Spinal cord (tissue), 10 donors: ENCODE results near the gene TBCE. TPM values are rescaled to one million over a fixed set of nuclear protein-coding genes. Genes with fewer than 3 reads are reported as not detected.
"Not testable (repeated sequence)": the region's sequence is repeated elsewhere in the genome, so short reads cannot be mapped to it uniquely, and the experiment has no call there.

Experiments used
- DNase-seq, 6 donors: peaks; one replicate each; pipeline versions ENCODE4 v3.0.0 to v3.0.0-alpha.2; 2013 to 2015; ENCODE audit warnings: low spot score in 6 of 6, low read depth in 4 of 6
- H3K27ac ChIP-seq: one replicate; pipeline ENCODE4 v1.5.1; 2013; ENCODE audit warnings: low read depth, low read length, control low read depth
- H3K27me3 ChIP-seq: one replicate; pipeline ENCODE4 v1.6.1; 2013; ENCODE audit warnings: low read length; ENCODE audit not compliant: control insufficient read depth, insufficient read depth
- H3K36me3 ChIP-seq: one replicate; pipeline ENCODE4 v1.6.1; 2013; ENCODE audit warnings: low read length; ENCODE audit not compliant: control insufficient read depth, insufficient read depth
- H3K4me1 ChIP-seq: one replicate; pipeline ENCODE4 v1.6.1; 2013; ENCODE audit warnings: low read length; ENCODE audit not compliant: control insufficient read depth, insufficient read depth
- H3K4me3 ChIP-seq: one replicate; pipeline ENCODE4 v1.5.1; 2013; ENCODE audit warnings: low read depth, low read length, control low read depth
- H3K9me3 ChIP-seq: one replicate; pipeline ENCODE4 v1.6.1; 2013; ENCODE audit warnings: low read length; ENCODE audit not compliant: control insufficient read depth, insufficient read depth
- WGBS: methylation state at CpG from one replicate; pipeline ENCODE4 v1.1.5; 2013; ENCODE audit warnings: missing lambda C conversion rate; ENCODE audit not compliant: insufficient coverage; 5-methylcytosine and 5-hydroxymethylcytosine counted together
- polyA plus RNA-seq, 2 donors: library from polyadenylated mRNA; unstranded; fragments of 120-200 nt; gene quantifications; one replicate each; pipeline ENCODE4 v1.2.1, GENCODE V29; 2013; ENCODE audit not compliant: insufficient read length in 2 of 2
- total RNA-seq, 2 donors: library from RNA; depleted of rRNA in 1 of 2; stranded (reverse); fragments of 120-200 nt in 1 of 2; fragments of >200 nt in 1 of 2; gene quantifications; one replicate each; pipeline versions ENCODE4 v1.2.3 to v1.2.4, GENCODE V29; 2013 to 2014
- donor health status: healthy.

TBCE gene
- total and polyA plus RNA-seq, 4 donors, result 29.6 to 51.5 (median 41.5) TPM

DNA sequence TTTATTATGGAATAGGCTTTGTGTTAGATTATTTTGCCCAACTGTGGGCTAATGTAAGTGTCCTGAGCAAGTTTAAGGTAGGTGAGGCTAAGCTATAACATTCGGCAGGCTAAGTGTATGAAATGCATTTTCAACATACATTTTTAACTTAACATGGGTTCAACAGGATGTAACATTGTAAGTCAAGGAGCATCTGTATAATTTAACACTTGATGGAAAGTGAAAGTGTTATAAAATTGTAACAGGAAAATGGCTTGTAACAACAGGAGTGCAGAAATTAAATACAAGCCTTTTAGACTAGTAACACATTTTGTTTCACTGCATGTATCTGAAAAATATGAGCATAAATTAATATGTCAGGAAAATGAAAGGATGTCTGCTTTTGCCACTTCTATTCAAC lies 94.7 kb downstream of the TBCE start:
- H3K4me3 ChIP-seq, result no peak overlapping the region
- no peaks in the 10 kb centered on the region for H3K9me3 ChIP-seq
- no peaks in the 10 kb centered on the region for H3K27me3 ChIP-seq
- no CpG with 5 or more reads among the region's 1 CpG for WGBS
- no peaks in the 10 kb centered on the region for H3K36me3 ChIP-seq
- H3K27ac ChIP-seq, result no peak overlapping the region
- no peaks in the 10 kb centered on the region for H3K4me1 ChIP-seq
- DNase-seq, result no peak

DNA sequence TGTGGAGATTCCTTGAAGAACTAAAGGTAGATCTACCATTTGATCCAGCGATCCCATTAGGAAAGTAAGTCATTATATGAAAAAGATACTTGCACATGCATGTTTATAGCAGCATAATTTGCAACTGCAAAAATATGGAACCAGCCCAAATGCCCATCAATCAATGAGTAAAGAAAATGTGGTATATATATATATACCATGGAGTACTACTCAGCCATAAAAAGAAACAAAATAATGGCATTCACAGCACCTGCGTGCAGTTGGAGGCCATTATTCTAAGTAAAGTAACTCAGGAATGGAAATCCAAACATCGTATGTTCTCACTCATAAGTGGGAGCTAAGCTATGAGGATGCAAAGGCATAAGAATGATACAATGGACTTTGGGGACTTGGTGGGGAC lies 95.6 kb downstream of the TBCE start:
- H3K36me3 ChIP-seq, H3K27me3 ChIP-seq, H3K4me1 ChIP-seq, DNase-seq, H3K4me3 ChIP-seq, H3K27ac ChIP-seq, H3K9me3 ChIP-seq: not testable (repeated sequence)
- WGBS, result no CpG with 5 or more reads among the region's 3 CpGs

DNA sequence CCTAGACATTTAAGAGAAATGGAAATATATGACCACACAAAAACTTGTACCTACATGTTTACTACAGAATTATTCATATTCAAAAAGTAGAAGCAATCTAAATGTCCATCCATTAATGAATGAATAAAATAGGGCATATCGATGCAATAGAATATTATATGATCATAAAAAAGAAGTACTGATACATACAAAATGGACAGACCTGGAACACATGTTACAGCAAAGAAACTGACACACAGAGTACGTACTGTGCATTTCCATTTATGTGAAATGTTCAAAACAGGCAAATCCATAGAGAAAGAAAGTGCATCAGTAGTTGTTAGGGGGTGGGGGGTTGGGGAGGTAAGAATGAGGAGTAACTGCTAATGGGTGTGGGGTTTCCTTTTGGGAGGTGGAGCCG lies 97.8 kb downstream of the TBCE start:
- 100% methylated on average over 1 of the region's 3 CpGs for WGBS
- Histone ChIP-seq H3K27ac (no peak overlapping the region), H3K4me1 (no peaks in the 10 kb centered on the region), H3K36me3 (peaks cover 7% of the 10 kb centered on the region), H3K9me3 (no peaks in the 10 kb centered on the region), H3K27me3 (no peaks in the 10 kb centered on the region), H3K4me3 (no peak overlapping the region)
- no peak for DNase-seq

DNA sequence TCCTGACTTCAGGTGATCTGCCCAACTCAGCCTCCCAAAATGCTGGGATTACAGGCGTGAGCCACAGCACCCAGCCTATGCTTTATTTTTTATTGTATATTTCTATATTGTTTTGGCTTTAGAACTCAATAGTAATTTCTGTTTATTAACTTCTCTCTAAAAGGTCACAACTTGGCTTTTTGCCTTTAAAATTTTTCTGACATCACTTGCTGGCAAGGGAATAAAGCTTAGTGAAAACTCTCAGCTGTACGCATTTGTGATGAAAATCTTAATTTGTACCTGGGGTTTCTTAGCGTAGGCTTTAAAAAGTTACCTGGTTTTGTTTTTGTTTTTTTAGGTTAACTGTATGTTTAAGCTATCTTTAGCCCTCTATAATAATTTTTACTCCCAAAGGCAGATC lies 100.8 kb downstream of the TBCE start:
- no peaks in the 10 kb centered on the region for H3K9me3 ChIP-seq
- no peaks in the 10 kb centered on the region for H3K4me1 ChIP-seq
- H3K27me3 ChIP-seq, result no peaks in the 10 kb centered on the region
- H3K4me3 ChIP-seq, result no peak overlapping the region
- H3K36me3 ChIP-seq, result peaks cover 10% of the 10 kb centered on the region
- DNase-seq, result no peak
- no peak overlapping the region for H3K27ac ChIP-seq
- WGBS, result no CpG with 5 or more reads among the region's 3 CpGs

DNA sequence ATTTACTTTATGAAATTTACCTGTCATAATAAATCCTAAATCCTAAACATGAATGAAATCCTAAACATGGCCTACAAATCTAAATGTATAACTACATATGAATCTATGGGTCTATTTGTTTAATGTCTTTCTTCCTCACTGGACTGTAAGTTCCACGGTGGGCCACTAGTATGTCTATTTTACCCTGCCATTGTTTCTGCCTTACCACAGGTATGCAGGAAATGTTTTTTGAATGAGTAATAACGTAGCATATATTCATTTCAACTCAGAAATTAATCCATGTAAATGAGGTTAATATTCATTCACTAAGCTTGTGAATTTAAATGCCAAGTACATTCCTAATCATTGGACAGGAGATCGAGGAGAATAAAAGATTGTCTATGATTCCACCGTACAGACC lies 101.7 kb downstream of the TBCE start:
- no CpG with 5 or more reads among the region's 4 CpGs for WGBS
- peaks cover 10% of the 10 kb centered on the region for H3K36me3 ChIP-seq
- H3K27me3 ChIP-seq, result no peaks in the 10 kb centered on the region
- no peak overlapping the region for H3K27ac ChIP-seq
- H3K9me3 ChIP-seq, result no peaks in the 10 kb centered on the region
- no peak overlapping the region for H3K4me3 ChIP-seq
- no peaks in the 10 kb centered on the region for H3K4me1 ChIP-seq
- no peak for DNase-seq

DNA sequence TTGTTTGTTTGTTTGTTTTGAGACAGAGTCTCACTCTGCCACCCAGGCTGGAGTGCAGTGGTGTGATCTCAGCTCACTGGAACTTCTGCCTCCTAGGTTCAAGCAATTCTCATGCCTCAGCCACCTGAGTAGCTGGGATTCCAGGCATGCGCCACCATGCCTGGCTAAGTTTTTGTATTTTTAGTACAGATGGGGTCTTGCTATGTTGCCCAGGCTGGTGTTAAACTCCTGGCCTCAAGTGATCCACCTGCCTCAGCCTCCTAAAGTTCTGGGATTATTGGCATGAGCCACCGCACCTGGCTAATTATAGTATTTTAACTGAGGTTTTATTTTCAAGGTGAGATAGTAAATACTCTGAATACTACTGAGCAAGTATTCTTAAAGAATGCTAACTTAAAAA lies 102.7 kb downstream of the TBCE start:
- H3K4me3 ChIP-seq, H3K9me3 ChIP-seq, H3K27me3 ChIP-seq, DNase-seq, H3K27ac ChIP-seq, H3K4me1 ChIP-seq: not testable (repeated sequence)
- no CpG with 5 or more reads among the region's 2 CpGs for WGBS
- H3K36me3 ChIP-seq, result peaks cover 10% of the 10 kb centered on the region

DNA sequence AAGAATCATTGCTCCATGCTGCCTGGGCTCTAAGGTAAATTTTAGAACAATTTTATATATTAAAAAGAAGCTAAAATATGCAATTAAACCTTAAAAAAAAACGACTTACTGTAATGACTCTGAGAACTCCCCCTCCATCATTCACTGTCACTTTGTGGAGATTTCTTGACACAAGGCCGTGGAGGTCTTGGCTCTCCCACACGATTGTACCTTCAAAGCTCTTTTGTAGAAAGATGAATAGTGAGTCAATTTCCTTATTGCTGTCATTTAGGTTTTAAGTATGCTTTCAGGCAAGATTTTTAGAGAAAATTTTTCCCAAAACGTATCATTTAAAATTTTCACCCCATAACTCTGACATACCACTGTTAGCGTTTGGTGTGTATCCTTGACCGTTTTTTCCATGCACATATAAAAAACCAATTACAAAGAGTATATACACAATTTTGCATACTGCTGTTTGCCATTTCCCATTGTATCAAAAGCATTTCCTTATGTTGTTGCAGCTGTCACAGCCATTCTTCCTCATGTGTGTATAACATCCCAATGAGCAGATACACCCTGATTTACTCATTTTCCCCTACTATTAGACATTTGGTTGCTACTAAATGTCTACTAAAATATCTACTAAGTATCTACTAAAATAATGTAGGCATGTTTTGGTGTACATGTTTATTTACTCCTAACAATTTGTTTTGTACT lies 103.7 kb downstream of the TBCE start:
- Histone ChIP-seq H3K36me3 (peaks cover 10% of the 10 kb centered on the region), H3K27me3 (no peaks in the 10 kb centered on the region), H3K27ac (no peak overlapping the region), H3K4me3 (no peak overlapping the region), H3K9me3 (no peaks in the 10 kb centered on the region), H3K4me1 (no peaks in the 10 kb centered on the region)
- 83% methylated on average over 1 of the region's 6 CpGs for WGBS
- DNase-seq, result peak in 1 of 6 donors; percentile 36

DNA sequence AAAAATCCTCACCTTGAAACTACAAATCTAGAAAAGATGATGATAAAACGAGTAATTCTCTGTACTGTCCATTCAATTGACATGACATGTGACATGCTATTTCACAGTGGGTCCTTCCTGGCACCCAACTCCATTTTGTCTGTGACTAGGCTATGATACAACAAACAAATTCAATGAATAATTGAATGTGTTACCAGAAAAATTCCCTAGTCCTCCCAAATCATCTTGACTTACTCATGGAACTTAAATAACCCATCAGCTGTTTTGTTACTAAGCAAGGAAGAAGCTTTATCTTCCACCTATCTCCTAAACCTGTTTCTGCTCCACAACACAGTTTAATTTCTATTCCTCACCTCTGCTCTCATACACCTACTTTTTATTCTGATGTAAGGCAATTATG lies 106.6 kb downstream of the TBCE start:
- peaks cover 24% of the 10 kb centered on the region for H3K36me3 ChIP-seq
- H3K9me3 ChIP-seq, result no peaks in the 10 kb centered on the region
- H3K27me3 ChIP-seq, result no peaks in the 10 kb centered on the region
- WGBS, result no CpG with 5 or more reads among the region's 1 CpG
- H3K4me3 ChIP-seq, result no peak overlapping the region
- no peak for DNase-seq
- H3K4me1 ChIP-seq, result no peaks in the 10 kb centered on the region
- no peak overlapping the region for H3K27ac ChIP-seq

DNA sequence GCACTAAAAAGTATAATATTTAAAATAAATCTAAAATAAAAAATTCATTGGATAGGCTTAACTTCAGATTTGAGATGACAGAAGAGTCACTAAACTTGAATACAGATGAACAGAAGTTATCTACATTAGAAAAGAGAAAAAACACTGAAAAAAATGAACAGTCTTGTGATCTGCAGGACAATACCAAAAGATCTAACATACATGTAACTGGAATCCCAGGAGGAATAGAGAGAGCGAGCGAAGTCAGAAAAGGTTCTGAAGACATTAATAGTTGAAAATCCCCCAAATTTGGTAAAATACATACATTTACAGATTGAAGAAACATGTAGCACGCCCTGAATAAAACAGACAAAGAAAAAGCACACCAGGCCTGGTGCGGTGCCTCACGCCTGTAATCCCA lies 115.9 kb downstream of the TBCE start:
- Histone ChIP-seq H3K27ac (no peak overlapping the region), H3K9me3 (peaks cover 7% of the 10 kb centered on the region), H3K4me3 (no peak overlapping the region), H3K27me3 (no peaks in the 10 kb centered on the region), H3K36me3 (peaks cover 18% of the 10 kb centered on the region), H3K4me1 (no peaks in the 10 kb centered on the region)
- no peak for DNase-seq
- whole genome bisulfite sequencing, result 100% methylated on average over 3 of the region's 5 CpGs

DNA sequence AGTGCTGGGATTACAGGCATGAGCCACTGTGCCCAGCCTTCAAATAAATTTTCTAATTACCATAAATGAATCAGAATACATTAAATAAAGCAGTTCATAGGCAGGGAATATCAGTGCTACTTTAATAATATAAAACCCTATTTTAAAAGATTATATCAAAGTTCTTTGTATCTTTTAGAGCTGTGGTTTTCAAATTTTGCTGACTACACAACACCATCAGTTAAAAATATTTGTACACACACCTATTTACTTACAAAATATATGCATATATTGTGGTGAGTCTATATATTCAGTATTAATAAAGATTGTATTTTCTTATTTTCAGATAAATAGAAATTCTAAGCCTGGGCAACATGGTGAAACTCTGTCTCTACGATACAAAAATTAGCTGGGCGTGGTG lies 118.3 kb downstream of the TBCE start:
- Histone ChIP-seq H3K27me3 (no peaks in the 10 kb centered on the region), H3K36me3 (peaks cover 12% of the 10 kb centered on the region), H3K4me1 (no peaks in the 10 kb centered on the region), H3K4me3 (no peak overlapping the region), H3K9me3 (peaks cover 7% of the 10 kb centered on the region), H3K27ac (no peak overlapping the region)
- WGBS, result 80% methylated on average over 1 of the region's 2 CpGs
- no peak for DNase-seq
